ENCODE data around the gene FLRT2.

DNA sequence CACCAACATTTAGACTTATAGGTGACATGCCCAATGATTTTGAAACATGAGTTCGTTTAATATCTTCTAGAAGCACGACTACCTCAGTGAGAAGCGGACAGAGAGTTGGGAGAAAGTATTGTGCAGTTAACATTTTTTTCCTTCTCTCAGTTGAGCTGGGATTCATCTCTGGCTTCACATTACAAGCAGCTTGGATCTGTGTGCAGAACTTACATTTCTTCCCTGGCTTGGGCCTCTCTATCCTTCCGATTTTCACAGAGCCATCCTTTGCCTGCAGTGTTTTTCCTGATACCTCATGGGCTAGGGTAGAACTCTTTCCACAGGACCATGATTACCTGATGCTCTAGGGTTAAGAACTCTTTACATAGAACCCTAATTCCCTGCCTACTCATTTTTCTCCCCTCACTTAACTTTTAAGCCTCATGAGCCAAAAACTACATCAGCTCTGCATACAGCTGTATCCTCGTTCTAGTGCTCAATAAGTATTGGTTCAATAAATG lies 86.5 kb downstream of the FLRT2 start:
- TF ChIP-seq TAF1 (IDR thresholded peaks at IDR 0.05; ENCODE audit: borderline replicate concordance, insufficient read depth, low read length), result no peak
- no peak for TF ChIP-seq POLR2AphosphoS5 (IDR thresholded peaks at IDR 0.05; ENCODE audit: low read depth, low read length)
